ENCODE results near the gene TTC3.

The TTC3 gene

GRCh38 chr21:37055271-37055855 lies 17.7 kb upstream of the TTC3 start:
- in situ Hi-C loops (cut with HindIII; ENCODE audit: low pct_ligation_motif_present, low sequenced_read_pairs) = no loop called here
- no peak for DNase-seq
- Histone ChIP-seq H3K27ac (no peak overlapping the region), H3K36me3 (replicated peaks) (no peaks in the 10 kb centered on the region), H3K4me3 (ENCODE audit: low read depth, low read length) (no peak overlapping the region), H3K27me3 (replicated peaks) (no peaks in the 10 kb centered on the region)
- TF ChIP-seq, protein P1, sequence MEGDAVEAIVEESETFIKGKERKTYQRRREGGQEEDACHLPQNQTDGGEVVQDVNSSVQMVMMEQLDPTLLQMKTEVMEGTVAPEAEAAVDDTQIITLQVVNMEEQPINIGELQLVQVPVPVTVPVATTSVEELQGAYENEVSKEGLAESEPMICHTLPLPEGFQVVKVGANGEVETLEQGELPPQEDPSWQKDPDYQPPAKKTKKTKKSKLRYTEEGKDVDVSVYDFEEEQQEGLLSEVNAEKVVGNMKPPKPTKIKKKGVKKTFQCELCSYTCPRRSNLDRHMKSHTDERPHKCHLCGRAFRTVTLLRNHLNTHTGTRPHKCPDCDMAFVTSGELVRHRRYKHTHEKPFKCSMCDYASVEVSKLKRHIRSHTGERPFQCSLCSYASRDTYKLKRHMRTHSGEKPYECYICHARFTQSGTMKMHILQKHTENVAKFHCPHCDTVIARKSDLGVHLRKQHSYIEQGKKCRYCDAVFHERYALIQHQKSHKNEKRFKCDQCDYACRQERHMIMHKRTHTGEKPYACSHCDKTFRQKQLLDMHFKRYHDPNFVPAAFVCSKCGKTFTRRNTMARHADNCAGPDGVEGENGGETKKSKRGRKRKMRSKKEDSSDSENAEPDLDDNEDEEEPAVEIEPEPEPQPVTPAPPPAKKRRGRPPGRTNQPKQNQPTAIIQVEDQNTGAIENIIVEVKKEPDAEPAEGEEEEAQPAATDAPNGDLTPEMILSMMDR (IDR thresholded peaks at IDR 0.05; ENCODE audit: low read depth, low read length, missing control alignments) = no peak

DNA sequence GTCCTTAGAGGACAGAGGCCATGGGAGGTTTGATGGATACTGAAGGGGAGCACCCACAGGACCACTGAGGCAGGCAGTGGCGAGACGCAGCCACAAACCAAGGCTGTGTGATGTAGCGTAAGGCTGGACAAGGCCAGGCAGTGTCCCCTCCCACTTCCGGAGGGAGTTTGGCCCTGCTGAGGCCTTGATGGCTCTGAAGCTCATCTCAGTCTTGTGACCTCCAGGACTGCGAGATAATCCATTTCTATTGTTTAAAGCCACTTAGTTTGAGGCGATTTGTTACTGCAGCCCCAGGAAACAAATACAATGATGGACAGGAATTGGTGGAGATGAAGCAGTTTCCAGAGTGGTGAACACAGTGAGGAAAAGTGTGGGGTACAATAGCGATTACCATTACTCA lies 15.4 kb upstream of the TTC3 start:
- H3K36me3 ChIP-seq (replicated peaks) = no peaks in the 10 kb centered on the region
- no peak overlapping the region for H3K4me3 ChIP-seq (ENCODE audit: low read depth, low read length)
- H3K27ac ChIP-seq = no peak overlapping the region
- TF ChIP-seq, protein P1 (IDR thresholded peaks at IDR 0.05; ENCODE audit: low read depth, low read length, missing control alignments) = no peak
- H3K27me3 ChIP-seq (replicated peaks) = no peaks in the 10 kb centered on the region
- in situ Hi-C loops (cut with HindIII; ENCODE audit: low pct_ligation_motif_present, low sequenced_read_pairs) = no loop called here
- DNase-seq = no peak

DNA sequence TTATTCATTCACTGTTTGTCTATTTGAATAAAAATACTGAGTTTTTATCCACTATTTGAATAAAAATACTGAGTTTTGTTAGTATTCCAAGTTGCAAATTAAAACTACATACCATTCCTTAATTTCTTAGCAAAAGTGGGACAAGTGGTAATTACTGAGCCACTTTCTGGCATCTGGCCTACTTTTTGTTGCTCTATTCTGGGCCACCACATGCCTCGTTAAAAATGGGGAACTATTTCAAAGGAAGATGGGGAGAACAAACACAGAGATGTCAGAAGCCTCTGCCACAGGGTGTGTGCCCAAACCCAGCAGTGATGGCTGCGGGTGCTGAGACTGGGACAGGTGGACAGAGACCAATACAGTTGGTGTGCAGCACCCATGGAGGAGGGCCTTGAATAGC lies 14.8 kb upstream of the TTC3 start:
- no peak for DNase-seq
- TF ChIP-seq, protein P1 (IDR thresholded peaks at IDR 0.05; ENCODE audit: low read depth, low read length, missing control alignments) = no peak
- in situ Hi-C loops (cut with HindIII; ENCODE audit: low pct_ligation_motif_present, low sequenced_read_pairs) = no loop called here

GRCh38 chr21:37059181-37059580 lies 13.9 kb upstream of the TTC3 start:
- TF ChIP-seq, protein P1 (IDR thresholded peaks at IDR 0.05; ENCODE audit: low read depth, low read length, missing control alignments) = no peak
- in situ Hi-C loops (cut with HindIII; ENCODE audit: low pct_ligation_motif_present, low sequenced_read_pairs) = no loop called here
- Histone ChIP-seq H3K27me3 (replicated peaks) (no peaks in the 10 kb centered on the region), H3K36me3 (replicated peaks) (no peaks in the 10 kb centered on the region), H3K4me3 (ENCODE audit: low read depth, low read length) (no peak overlapping the region), H3K27ac (no peak overlapping the region)
- no peak for DNase-seq

More for the DNA sequence above, 14.8 kb upstream of the TTC3 start:
- Histone ChIP-seq H3K27me3 (replicated peaks) (no peaks in the 10 kb centered on the region), H3K27ac (no peak overlapping the region), H3K4me3 (ENCODE audit: low read depth, low read length) (no peak overlapping the region), H3K36me3 (replicated peaks) (no peaks in the 10 kb centered on the region)

DNA sequence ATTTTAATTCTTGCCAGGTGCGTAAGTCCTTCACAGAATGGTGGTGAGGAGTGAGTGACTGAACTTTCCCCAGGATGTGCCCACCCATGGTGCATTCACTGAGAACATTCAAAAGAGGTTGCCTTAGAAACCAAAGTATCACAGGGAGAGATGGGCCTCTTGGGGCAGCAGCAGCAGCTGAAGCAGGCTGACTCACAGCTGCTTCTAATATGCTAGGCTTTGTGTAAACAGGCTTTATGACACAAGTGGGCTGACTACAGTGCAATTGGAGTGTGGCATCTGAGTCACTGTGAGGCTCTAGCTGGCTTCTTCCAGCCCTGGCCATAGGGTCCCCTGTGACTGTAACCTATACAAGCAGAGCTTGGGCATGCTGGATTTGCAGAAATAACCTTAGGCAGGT lies 12.8 kb upstream of the TTC3 start:
- Histone ChIP-seq H3K27ac (peak overlapping the region; percentile 63), H3K27me3 (replicated peaks) (no peaks in the 10 kb centered on the region), H3K36me3 (replicated peaks) (no peaks in the 10 kb centered on the region), H3K4me3 (ENCODE audit: low read depth, low read length) (no peak overlapping the region)
- peak; percentile 98 for DNase-seq
- TF ChIP-seq, protein P1 (IDR thresholded peaks at IDR 0.05; ENCODE audit: low read depth, low read length, missing control alignments) = peak; percentile 31
- in situ Hi-C loops (cut with HindIII; ENCODE audit: low pct_ligation_motif_present, low sequenced_read_pairs) = no loop called here

Data from brain microvascular endothelial cell (primary cell).